OCI-LY7 (cell line): ENCODE results near the gene ATP4A. TPM values are rescaled to one million over a fixed set of nuclear protein-coding genes. Genes with fewer than 3 reads are reported as not detected.
A peak's percentile ranks its signal among the peaks of the same experiment; 100 is the strongest.

Experiments
- BruUV-seq: library from RNA; stranded (reverse); fragments of 400-500 nt; replicated peaks from 2 replicates; lab custom pipeline; 2021; lab: Mats Ljungman, UMichigan
- CTCF ChIA-PET: fragments of 300-600 bp; sonication (Branson Sonifier 250); formaldehyde crosslinking; loops from one replicate; lab custom pipeline; 2022; ENCODE audit warnings: antibody characterized with exemption; ENCODE audit not compliant: unreplicated experiment; lab: Charles Lee
- POLR2A ChIA-PET: fragments of 300-600 bp; sonication (Branson Sonifier 250); formaldehyde crosslinking; loops from one replicate; lab custom pipeline; 2022; ENCODE audit warnings: antibody characterized with exemption; lab: Charles Lee
- DNase-seq: peaks from one replicate; pipeline ENCODE4 v3.0.0-alpha.2; 2015; ENCODE audit warnings: low spot score
- H2AFZ ChIP-seq: fragments of 200-600 bp; sonication (generic), shearing (Covaris generic); 2 replicates; pipeline ENCODE4 v1.6.1; 2014; ENCODE audit warnings: mild to moderate bottlenecking, antibody characterized with exemption, low read length, moderate library complexity
- H3K27ac ChIP-seq: fragments of 200-600 bp; sonication (generic); 2 replicates; pipeline ENCODE4 v1.5.1; 2014; ENCODE audit warnings: mixed run types, low read depth, mild to moderate bottlenecking, moderate library complexity, low read length, inconsistent platforms; ENCODE audit not compliant: poor library complexity, severe bottlenecking
- H3K36me3 ChIP-seq: fragments of 200-600 bp; sonication (generic); 2 replicates; pipeline ENCODE4 v1.6.1; 2014; ENCODE audit warnings: mild to moderate bottlenecking, antibody characterized with exemption, low read length, moderate library complexity, mixed read lengths; ENCODE audit not compliant: insufficient read depth
- H3K4me1 ChIP-seq: fragments of 200-600 bp; sonication (generic); 2 replicates; pipeline ENCODE4 v1.5.1; 2014; ENCODE audit warnings: mild to moderate bottlenecking, low read length; ENCODE audit not compliant: insufficient read depth, poor library complexity, severe bottlenecking
- H3K4me2 ChIP-seq: fragments of 200-600 bp; sonication (generic); 2 replicates; pipeline ENCODE4 v1.6.1; 2014; ENCODE audit warnings: mild to moderate bottlenecking, low read length
- H3K4me3 ChIP-seq: fragments of 200-600 bp; sonication (generic); 2 replicates; pipeline ENCODE4 v1.5.1; 2014; ENCODE audit warnings: mild to moderate bottlenecking, low read depth, low read length; ENCODE audit not compliant: poor library complexity, severe bottlenecking
- H3K79me2 ChIP-seq: fragments of 200-600 bp; sonication (generic); 2 replicates; pipeline ENCODE4 v1.6.1; 2016; ENCODE audit warnings: low read depth, mild to moderate bottlenecking, low read length, moderate library complexity, mixed read lengths; ENCODE audit not compliant: insufficient read depth
- H3K9me2 ChIP-seq: fragments of 200-600 bp; sonication (generic); 2 replicates; pipeline ENCODE4 v1.6.1; 2016; ENCODE audit warnings: mild to moderate bottlenecking, low read length, mixed read lengths; ENCODE audit not compliant: insufficient read depth
- H3K9me3 ChIP-seq: fragments of 200-600 bp; sonication (generic); 2 replicates; pipeline ENCODE4 v1.6.1; 2014; ENCODE audit warnings: mild to moderate bottlenecking, mixed run types, low read length, mixed read lengths
- H4K20me1 ChIP-seq: fragments of 200-600 bp; sonication (generic); 2 replicates; pipeline ENCODE4 v1.6.1; 2014; ENCODE audit warnings: mild to moderate bottlenecking, antibody characterized with exemption, low read length, moderate library complexity, mixed read lengths; ENCODE audit not compliant: insufficient read depth
- CTCF ChIP-seq: fragments of 200-600 bp; sonication (generic); conservative IDR thresholded peaks from 2 replicates; pipeline ENCODE4 v1.5.1; 2014; ENCODE audit warnings: mild to moderate bottlenecking, antibody characterized with exemption, low read length, moderate library complexity, mixed read lengths
- EZH2phosphoT487 ChIP-seq: fragments of 200-600 bp; sonication (generic); IDR thresholded peaks from 2 replicates; pipeline ENCODE4 v1.6.1; 2018; ENCODE audit warnings: low read depth, borderline replicate concordance, mild to moderate bottlenecking, mixed run types, antibody characterized with exemption, low read length, moderate library complexity, mixed read lengths
- intact Hi-C: fragments of 100-400 bp; cut with micrococcal nuclease; formaldehyde crosslinking; loops from one replicate; pipeline ENCODE4 v1.10.0; 2022; ENCODE audit not compliant: unreplicated experiment
- total RNA-seq, 2 experiments: library from RNA; depleted of rRNA in 1 of 2; stranded (reverse); fragments of >200 nt in 1 of 2; shearing (Covaris generic) in 1 of 2; gene quantifications; 2 replicates each; pipeline ENCODE4 v1.2.3, GENCODE V29; 2014 to 2022

ATP4A gene
- total RNA-seq, 2 experiments from 2014 or later: 0.36 to 0.92 TPM

GRCh38 chr19:35560271-35560670 lies 3.2 kb downstream of the ATP4A start:
- H3K27ac ChIP-seq: no peak overlapping the region
- no peak overlapping the region for H3K4me2 ChIP-seq
- intact Hi-C loops: no loop called here
- ChIA-PET POLR2A (no interaction called here), CTCF (no interaction called here)
- H3K4me1 ChIP-seq: peaks cover 18% of the 10 kb centered on the region
- H3K9me3 ChIP-seq: no peaks in the 10 kb centered on the region
- no peak for DNase-seq
- H3K9me2 ChIP-seq: no peaks in the 10 kb centered on the region
- no peaks in the 10 kb centered on the region for H3K36me3 ChIP-seq
- TF ChIP-seq CTCF (no peak), EZH2phosphoT487 (no peak)
- no peak overlapping the region for H3K4me3 ChIP-seq
- no TSS peak for BruUV-seq
- H4K20me1 ChIP-seq: no peaks in the 10 kb centered on the region
- no peaks in the 10 kb centered on the region for H3K79me2 ChIP-seq
- no peak overlapping the region for H2AFZ ChIP-seq

DNA sequence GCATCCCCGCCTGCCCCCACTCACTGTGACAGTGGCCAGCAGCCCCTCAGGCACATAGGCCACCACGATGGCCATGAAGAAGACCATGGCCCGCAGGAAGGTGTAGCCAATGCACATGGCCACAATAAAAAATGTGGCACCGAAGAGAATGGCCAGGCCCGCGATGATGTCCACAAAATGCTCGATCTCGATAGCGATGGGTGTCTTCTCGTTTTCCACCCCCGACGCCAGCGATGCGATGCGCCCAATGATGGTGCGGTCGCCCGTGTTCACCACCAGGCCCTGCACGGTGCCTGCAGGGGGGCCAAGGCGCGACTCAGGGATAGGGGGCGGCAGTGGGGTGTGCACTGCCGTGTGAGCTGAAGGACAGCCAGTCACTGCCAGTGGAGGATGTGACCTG lies 3.7 kb downstream of the ATP4A start:
- Histone ChIP-seq H3K4me1 (peaks cover 18% of the 10 kb centered on the region), H3K9me3 (no peaks in the 10 kb centered on the region), H3K79me2 (no peaks in the 10 kb centered on the region), H4K20me1 (no peaks in the 10 kb centered on the region), H3K27ac (no peak overlapping the region), H2AFZ (no peak overlapping the region), H3K36me3 (no peaks in the 10 kb centered on the region), H3K9me2 (no peaks in the 10 kb centered on the region), H3K4me2 (no peak overlapping the region), H3K4me3 (no peak overlapping the region)
- TF ChIP-seq CTCF (no peak), EZH2phosphoT487 (no peak)
- intact Hi-C loops: loop anchor here (5.0 kb wide), 1 partner anchor 68 kb away; the partner anchor contains the start of gene RBM42
- no peak for DNase-seq
- POLR2A ChIA-PET: no interaction called here
- BruUV-seq: no TSS peak
- CTCF ChIA-PET: no interaction called here

DNA sequence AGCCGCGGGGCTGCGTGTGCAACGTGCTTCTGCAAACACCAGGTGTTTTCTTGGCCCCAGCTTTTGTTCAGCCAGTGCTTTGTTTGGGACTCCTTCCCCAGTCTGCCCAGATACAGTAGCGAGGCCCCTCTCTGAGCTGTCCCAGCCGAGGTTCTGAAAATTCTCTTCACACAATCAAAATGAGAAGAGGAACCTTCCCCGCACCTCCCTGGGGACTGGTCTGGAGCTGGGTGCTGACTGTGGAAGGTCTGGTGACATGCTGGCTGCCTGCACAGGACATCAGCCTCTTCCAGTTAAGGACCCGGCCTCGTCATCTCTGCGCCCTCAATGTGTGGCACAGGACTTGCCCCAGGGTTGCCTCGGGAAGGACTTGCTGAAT lies 4.2 kb downstream of the ATP4A start:
- ChIA-PET CTCF (no interaction called here), POLR2A (no interaction called here)
- Histone ChIP-seq H3K4me3 (no peak overlapping the region), H3K9me3 (no peaks in the 10 kb centered on the region), H3K9me2 (no peaks in the 10 kb centered on the region), H2AFZ (no peak overlapping the region), H3K4me1 (peaks cover 18% of the 10 kb centered on the region), H3K27ac (no peak overlapping the region), H3K79me2 (no peaks in the 10 kb centered on the region), H3K4me2 (no peak overlapping the region), H4K20me1 (no peaks in the 10 kb centered on the region), H3K36me3 (no peaks in the 10 kb centered on the region)
- peak; percentile 69 for DNase-seq
- intact Hi-C loops: loop anchor here (5.0 kb wide), 1 partner anchor 68 kb away; the partner anchor contains the start of gene RBM42
- TF ChIP-seq EZH2phosphoT487 (no peak), CTCF (no peak)
- no TSS peak for BruUV-seq
